WTC11 (cell line): ENCODE data around the gene ZBTB7B. TPM values are rescaled to one million over a fixed set of nuclear protein-coding genes. Genes with fewer than 3 reads are reported as not detected.

Source experiments
- ATAC-seq: fragments of 200-7000 bp; cut with Tn5 transposase; 2 replicates; pipeline ENCODE4 v1.10.0; 2021; ENCODE audit warnings: mild to moderate bottlenecking, moderate library complexity
- CTCF ChIA-PET: fragments of 300-600 bp; sonication (Branson Sonifier 250); formaldehyde crosslinking; loops from one replicate; lab custom pipeline; 2021; ENCODE audit warnings: antibody characterized with exemption; lab: Charles Lee
- POLR2A ChIA-PET: fragments of 350-600 bp; sonication (Branson Sonifier 250); formaldehyde crosslinking; loops from one replicate; lab custom pipeline; 2021; ENCODE audit warnings: antibody characterized with exemption; lab: Charles Lee
- DNase-seq: peaks from one replicate; pipeline ENCODE4 v3.0.0; 2021; ENCODE audit warnings: low spot score
- H3K27ac Mint-ChIP-seq: 2 replicates; pipeline ENCODE4 v1.8.0; 2021; ENCODE audit warnings: mixed read lengths
- H3K27me3 Mint-ChIP-seq: 2 replicates; pipeline ENCODE4 v1.8.0; 2021; ENCODE audit warnings: low read depth, mild to moderate bottlenecking, moderate library complexity, mixed read lengths
- H3K36me3 Mint-ChIP-seq: 2 replicates; pipeline ENCODE4 v1.8.0; 2021; ENCODE audit warnings: mixed read lengths
- H3K4me1 Mint-ChIP-seq: 2 replicates; pipeline ENCODE4 v1.8.0; 2022; ENCODE audit warnings: mixed read lengths
- H3K4me3 Mint-ChIP-seq: 2 replicates; pipeline ENCODE4 v1.8.0; 2021; ENCODE audit warnings: mild to moderate bottlenecking, moderate library complexity, mixed read lengths
- H3K9me3 Mint-ChIP-seq: 2 replicates; pipeline ENCODE4 v1.8.0; 2021; ENCODE audit warnings: mixed read lengths
- ATF3 ChIP-seq: sonication (generic); formaldehyde crosslinking; conservative IDR thresholded peaks from 2 replicates; pipeline ENCODE4 v1.8.1; 2022; ENCODE audit warnings: mild to moderate bottlenecking, missing genetic modification reagents
- CDX4 ChIP-seq: fragments of 250-450 bp; sonication (Bioruptor Pico); IDR thresholded peaks from 2 replicates; pipeline ENCODE4 v1.9.0; 2021; ENCODE audit warnings: moderate library complexity, mild to moderate bottlenecking, inconsistent platforms, borderline replicate concordance
- ESRRA ChIP-seq: sonication (generic); formaldehyde crosslinking; IDR thresholded peaks from 2 replicates; pipeline ENCODE4 v1.8.1; 2022; ENCODE audit warnings: mild to moderate bottlenecking, missing genetic modification reagents, borderline replicate concordance
- FOXJ3 ChIP-seq: sonication (generic); formaldehyde crosslinking; IDR thresholded peaks from 2 replicates; pipeline ENCODE4 v1.9.0; 2021; ENCODE audit warnings: missing genetic modification reagents, mild to moderate bottlenecking, borderline replicate concordance
- FOXP1 ChIP-seq: sonication (generic); formaldehyde crosslinking; IDR thresholded peaks from 2 replicates; pipeline ENCODE4 v1.8.0; 2022; ENCODE audit warnings: missing genetic modification reagents, mild to moderate bottlenecking, moderate library complexity, borderline replicate concordance
- GRHL2 ChIP-seq: fragments of 250-450 bp; sonication (Bioruptor Pico); IDR thresholded peaks from 2 replicates; pipeline ENCODE4 v1.8.0; 2022; ENCODE audit warnings: mild to moderate bottlenecking, moderate library complexity; ENCODE audit not compliant: insufficient replicate concordance, severe bottlenecking
- IRF2 ChIP-seq: sonication (generic); formaldehyde crosslinking; IDR thresholded peaks from 2 replicates; pipeline ENCODE4 v1.8.0; 2022; ENCODE audit warnings: low read depth, missing genetic modification reagents, borderline replicate concordance
- MXD4 ChIP-seq: fragments of 250-450 bp; sonication (Bioruptor Pico); IDR thresholded peaks from 2 replicates; pipeline ENCODE4 v1.8.0; 2021; ENCODE audit warnings: mild to moderate bottlenecking, moderate library complexity, borderline replicate concordance
- MYBL2 ChIP-seq: sonication (generic); formaldehyde crosslinking; IDR thresholded peaks from 2 replicates; pipeline ENCODE4 v1.8.1; 2023; ENCODE audit warnings: mild to moderate bottlenecking, moderate library complexity, missing genetic modification reagents
- NFATC4 ChIP-seq: fragments of 250-450 bp; sonication (Bioruptor Pico); IDR thresholded peaks from 2 replicates; pipeline ENCODE4 v1.9.0; 2021; ENCODE audit warnings: mild to moderate bottlenecking
- RORB ChIP-seq: fragments of 250-450 bp; sonication (Bioruptor Pico); IDR thresholded peaks from 2 replicates; pipeline ENCODE4 v1.9.0; 2021; ENCODE audit warnings: mild to moderate bottlenecking
- SOX15 ChIP-seq: fragments of 250-450 bp; sonication (Bioruptor Pico); IDR thresholded peaks from 2 replicates; pipeline ENCODE4 v1.9.0; 2021; ENCODE audit warnings: mild to moderate bottlenecking
- STAT6 ChIP-seq: sonication (generic); formaldehyde crosslinking; conservative IDR thresholded peaks from 2 replicates; pipeline ENCODE4 v1.8.1; 2023; ENCODE audit warnings: mild to moderate bottlenecking, low read depth, missing genetic modification reagents, moderate library complexity
- TCF7 ChIP-seq: sonication (generic); formaldehyde crosslinking; IDR thresholded peaks from 2 replicates; pipeline ENCODE4 v1.8.0; 2022; ENCODE audit warnings: mild to moderate bottlenecking, low read depth, missing genetic modification reagents, moderate library complexity
- TP53 ChIP-seq: sonication (generic); formaldehyde crosslinking; IDR thresholded peaks from 2 replicates; pipeline ENCODE4 v1.8.1; 2023; ENCODE audit warnings: mild to moderate bottlenecking, missing genetic modification reagents
- ZNF423 ChIP-seq: fragments of 250-450 bp; sonication (Bioruptor Pico); IDR thresholded peaks from 2 replicates; pipeline ENCODE4 v2.1.2; 2022; ENCODE audit warnings: mild to moderate bottlenecking, moderate library complexity
- ZNF532 ChIP-seq: fragments of 250-450 bp; sonication (Bioruptor Pico); IDR thresholded peaks from 2 replicates; pipeline ENCODE4 v1.9.0; 2021; ENCODE audit warnings: mild to moderate bottlenecking, borderline replicate concordance
- total RNA-seq: library from RNA; stranded (reverse); gene quantifications from 3 replicates; pipeline ENCODE4 v1.2.3, GENCODE V29; 2021
- TF ChIP-seq, protein P1 (sequence below): fragments of 250-450 bp; sonication (Bioruptor Pico); conservative IDR thresholded peaks from 2 replicates; pipeline ENCODE4 v1.9.0; 2021; ENCODE audit warnings: mild to moderate bottlenecking
- TF ChIP-seq, protein P2 (sequence below): sonication (generic); formaldehyde crosslinking; IDR thresholded peaks from 2 replicates; pipeline ENCODE4 v1.8.0; 2023; ENCODE audit warnings: mild to moderate bottlenecking, missing genetic modification reagents
- TF ChIP-seq, protein P3 (sequence below): fragments of 250-450 bp; sonication (Bioruptor Pico); IDR thresholded peaks from 2 replicates; pipeline ENCODE4 v1.8.0; 2021; ENCODE audit warnings: mild to moderate bottlenecking

The ZBTB7B gene
- total RNA-seq, 1 experiment from 2014 or later, result 29.8 TPM

GRCh38 chr1:155000411-155000725, 2.2 kb upstream of the ZBTB7B start:
- peak overlapping the region; percentile 88 for H3K4me3 Mint-ChIP-seq
- no peak for ATAC-seq
- peak overlapping the region; percentile 99 for H3K27ac Mint-ChIP-seq
- H3K27me3 Mint-ChIP-seq, result no peaks in the 10 kb centered on the region; the same call in 1 of the 2 replicates
- POLR2A ChIA-PET, result interaction anchor here (1.0 to 13.0 kb wide), 9 partner anchors 8 to 64 kb away, joined by 4 to 176 read pairs (median 8); partner anchors contain the start of genes CKS1B, FLAD1, PBXIP1 and PMVK
- CTCF ChIA-PET, result interaction anchor here (1.8 to 10.3 kb wide), 19 partner anchors 10 to 167 kb away, joined by 5 to 176 read pairs (median 17); partner anchors contain the start of genes ADAM15, FLAD1, PBXIP1 and PYGO2
- H3K36me3 Mint-ChIP-seq, result no peaks in the 10 kb centered on the region
- H3K9me3 Mint-ChIP-seq, result no peaks in the 10 kb centered on the region
- TF ChIP-seq ZNF423 (CRISPR knock-in tag), result no peak
- TF ChIP-seq TCF7, result no peak
- no peak for TF ChIP-seq ZNF532 (CRISPR knock-in tag)
- no peak for TF ChIP-seq FOXJ3
- no peak for TF ChIP-seq IRF2
- no peak for TF ChIP-seq SOX15 (CRISPR knock-in tag)
- TF ChIP-seq, protein P1, sequence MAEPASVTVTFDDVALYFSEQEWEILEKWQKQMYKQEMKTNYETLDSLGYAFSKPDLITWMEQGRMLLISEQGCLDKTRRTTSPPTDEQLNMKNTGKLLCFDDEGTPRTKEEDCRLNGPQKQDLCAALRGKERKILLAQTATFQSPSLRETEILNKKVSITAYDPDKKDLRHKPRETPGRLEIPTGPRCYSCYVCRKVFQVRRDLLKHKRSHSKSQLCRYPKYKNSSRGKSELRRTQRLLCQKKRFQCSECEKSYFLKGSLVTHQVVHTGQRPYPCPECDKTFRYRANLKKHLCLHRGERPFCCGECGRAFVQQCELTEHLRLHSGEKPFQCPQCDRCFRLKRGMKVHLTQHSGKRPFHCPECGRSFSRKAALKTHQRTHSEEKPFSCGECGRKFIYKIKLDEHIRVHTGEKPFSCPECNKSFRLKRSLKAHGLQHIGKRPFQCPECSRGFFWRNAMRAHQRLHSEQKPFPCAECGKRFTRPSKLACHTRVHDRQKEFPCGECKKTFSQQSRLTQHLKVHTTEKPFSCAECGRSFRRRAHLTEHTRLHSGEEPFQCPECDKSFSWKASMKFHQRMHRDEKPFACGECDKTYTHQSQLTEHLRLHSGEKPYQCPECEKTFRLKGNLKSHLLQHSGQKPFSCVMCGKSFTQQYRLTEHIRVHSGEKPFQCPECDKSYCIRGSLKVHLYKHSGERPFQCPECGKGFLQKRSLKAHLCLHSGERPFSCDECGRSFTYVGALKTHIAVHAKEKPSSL, result no peak
- TF ChIP-seq, protein P2, sequence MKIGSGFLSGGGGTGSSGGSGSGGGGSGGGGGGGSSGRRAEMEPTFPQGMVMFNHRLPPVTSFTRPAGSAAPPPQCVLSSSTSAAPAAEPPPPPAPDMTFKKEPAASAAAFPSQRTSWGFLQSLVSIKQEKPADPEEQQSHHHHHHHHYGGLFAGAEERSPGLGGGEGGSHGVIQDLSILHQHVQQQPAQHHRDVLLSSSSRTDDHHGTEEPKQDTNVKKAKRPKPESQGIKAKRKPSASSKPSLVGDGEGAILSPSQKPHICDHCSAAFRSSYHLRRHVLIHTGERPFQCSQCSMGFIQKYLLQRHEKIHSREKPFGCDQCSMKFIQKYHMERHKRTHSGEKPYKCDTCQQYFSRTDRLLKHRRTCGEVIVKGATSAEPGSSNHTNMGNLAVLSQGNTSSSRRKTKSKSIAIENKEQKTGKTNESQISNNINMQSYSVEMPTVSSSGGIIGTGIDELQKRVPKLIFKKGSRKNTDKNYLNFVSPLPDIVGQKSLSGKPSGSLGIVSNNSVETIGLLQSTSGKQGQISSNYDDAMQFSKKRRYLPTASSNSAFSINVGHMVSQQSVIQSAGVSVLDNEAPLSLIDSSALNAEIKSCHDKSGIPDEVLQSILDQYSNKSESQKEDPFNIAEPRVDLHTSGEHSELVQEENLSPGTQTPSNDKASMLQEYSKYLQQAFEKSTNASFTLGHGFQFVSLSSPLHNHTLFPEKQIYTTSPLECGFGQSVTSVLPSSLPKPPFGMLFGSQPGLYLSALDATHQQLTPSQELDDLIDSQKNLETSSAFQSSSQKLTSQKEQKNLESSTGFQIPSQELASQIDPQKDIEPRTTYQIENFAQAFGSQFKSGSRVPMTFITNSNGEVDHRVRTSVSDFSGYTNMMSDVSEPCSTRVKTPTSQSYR (CRISPR knock-in tag), result no peak
- no peak for TF ChIP-seq RORB (CRISPR knock-in tag)
- TF ChIP-seq ESRRA, result no peak
- TF ChIP-seq NFATC4, result no peak
- no peak for TF ChIP-seq MYBL2 (CRISPR knock-in tag)
- no peak for TF ChIP-seq ATF3 (CRISPR knock-in tag)
- no peak for TF ChIP-seq STAT6
- no peak for TF ChIP-seq TP53
- TF ChIP-seq, protein P3, sequence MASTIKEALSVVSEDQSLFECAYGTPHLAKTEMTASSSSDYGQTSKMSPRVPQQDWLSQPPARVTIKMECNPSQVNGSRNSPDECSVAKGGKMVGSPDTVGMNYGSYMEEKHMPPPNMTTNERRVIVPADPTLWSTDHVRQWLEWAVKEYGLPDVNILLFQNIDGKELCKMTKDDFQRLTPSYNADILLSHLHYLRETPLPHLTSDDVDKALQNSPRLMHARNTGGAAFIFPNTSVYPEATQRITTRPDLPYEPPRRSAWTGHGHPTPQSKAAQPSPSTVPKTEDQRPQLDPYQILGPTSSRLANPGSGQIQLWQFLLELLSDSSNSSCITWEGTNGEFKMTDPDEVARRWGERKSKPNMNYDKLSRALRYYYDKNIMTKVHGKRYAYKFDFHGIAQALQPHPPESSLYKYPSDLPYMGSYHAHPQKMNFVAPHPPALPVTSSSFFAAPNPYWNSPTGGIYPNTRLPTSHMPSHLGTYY (CRISPR knock-in tag), result no peak
- TF ChIP-seq FOXP1 (CRISPR knock-in tag), result no peak
- no peak for TF ChIP-seq CDX4 (CRISPR knock-in tag)
- TF ChIP-seq GRHL2, result no peak
- no peak for TF ChIP-seq MXD4 (CRISPR knock-in tag)
- DNase-seq, result peak; percentile 36
- H3K4me1 Mint-ChIP-seq, result peaks cover 28% of the 10 kb centered on the region
